Measurements from ENCODE around the gene POLR2M. TPM values are rescaled to one million over a fixed set of nuclear protein-coding genes. Genes with fewer than 3 reads are reported as not detected.
A peak's percentile ranks its signal among the peaks of the same experiment; 100 is the strongest.

The POLR2M gene
- polyA plus RNA-seq (2013, experiment 1 of 2; ENCODE audit: insufficient read length), result 30.4 TPM
- 34.0 TPM for polyA plus RNA-seq (2013, experiment 2 of 2; ENCODE audit: insufficient read length)

DNA sequence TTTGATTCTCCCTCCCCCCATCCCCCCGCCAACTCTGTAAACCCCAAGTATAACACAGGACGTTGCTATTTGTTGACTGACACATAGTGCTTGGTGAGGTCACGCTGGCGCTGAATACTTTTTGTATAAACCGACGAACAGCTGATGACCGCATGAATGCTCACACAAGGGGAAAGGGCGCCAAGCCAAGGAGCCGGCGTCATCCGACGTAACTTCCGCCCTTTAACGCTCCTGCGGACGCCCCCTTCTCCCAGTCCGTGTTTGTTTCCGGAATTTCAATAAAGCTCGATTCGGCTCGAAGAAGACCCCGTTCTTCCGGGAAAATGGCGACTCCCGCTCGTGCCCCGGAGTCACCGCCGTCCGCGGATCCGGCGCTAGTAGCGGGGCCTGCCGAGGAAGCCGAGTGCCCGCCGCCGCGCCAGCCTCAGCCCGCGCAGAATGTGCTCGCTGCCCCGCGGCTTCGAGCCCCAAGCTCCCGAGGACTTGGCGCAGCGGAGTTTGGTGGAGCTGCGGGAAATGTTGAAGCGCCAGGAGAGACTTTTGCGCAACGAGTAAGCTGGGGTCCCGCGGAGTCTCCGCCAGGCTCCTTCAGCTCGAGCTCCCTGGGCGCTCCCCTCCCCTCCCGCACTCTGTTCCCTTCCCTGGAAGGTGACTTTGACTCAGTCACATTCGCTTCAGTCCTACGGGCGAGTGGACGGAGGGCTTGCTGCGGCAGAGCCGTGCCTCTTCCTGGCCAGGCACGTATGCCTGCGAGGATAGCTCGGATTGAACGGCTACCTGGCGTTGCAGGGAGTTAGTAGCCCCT is at the start of gene POLR2M:
Gene POLR2M (plus strand): TSS at position 310 of the 805 bp plus-strand sequence. CDS start 129 bp downstream, at position 439.
- peak; percentile 99 for DNase-seq

DNA sequence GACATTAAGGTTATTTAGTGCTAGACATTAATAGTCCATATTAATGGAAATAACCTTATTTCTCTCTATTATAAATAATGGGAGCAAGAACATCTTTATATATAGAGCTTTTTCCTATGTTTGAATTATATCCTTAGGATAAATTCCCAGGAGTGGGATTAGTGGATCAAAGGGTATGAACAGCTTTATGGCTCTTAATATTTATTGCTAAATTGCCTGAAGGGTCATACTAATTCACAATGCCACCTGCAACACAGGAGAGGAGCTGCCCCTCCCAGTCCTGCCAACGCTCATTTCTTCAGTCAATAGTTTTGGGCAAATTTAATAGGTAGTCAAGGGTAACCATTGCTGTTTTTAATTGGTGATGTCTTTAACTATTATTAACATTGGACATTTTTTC is 48.9 kb upstream of the POLR2M start:
- DNase-seq, result no peak

DNA sequence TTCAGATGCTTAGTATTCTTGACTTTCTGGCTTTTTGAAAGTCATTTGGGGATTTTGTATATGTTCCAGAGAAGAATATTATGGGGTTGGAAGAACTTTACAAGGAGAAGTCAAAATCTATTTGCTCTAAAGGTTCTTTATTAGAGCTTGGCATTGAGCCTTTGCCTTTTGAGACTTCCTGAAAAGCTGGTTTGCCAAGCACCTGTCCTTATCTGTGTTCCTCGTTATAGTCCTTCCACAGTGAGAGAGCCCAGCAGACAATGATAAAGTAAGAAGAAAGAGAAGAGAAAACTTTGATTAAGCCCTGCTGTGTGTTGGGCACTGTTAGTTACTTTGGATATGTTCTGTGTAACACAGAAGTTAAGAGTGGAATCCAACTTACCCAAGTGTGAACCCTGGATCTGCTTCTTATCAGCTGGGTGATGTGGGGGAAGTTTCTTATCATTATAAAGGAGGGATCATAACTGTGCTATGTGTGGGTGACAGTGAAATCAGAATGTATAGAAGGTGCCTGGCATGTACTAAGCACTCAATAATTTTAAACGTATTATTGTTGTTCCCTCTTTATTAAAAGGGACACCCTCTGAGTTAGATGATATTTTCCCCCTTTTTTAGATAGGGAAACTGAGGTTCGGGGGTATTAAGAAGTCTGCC is 44.3 kb upstream of the POLR2M start:
- no peak for DNase-seq

DNA sequence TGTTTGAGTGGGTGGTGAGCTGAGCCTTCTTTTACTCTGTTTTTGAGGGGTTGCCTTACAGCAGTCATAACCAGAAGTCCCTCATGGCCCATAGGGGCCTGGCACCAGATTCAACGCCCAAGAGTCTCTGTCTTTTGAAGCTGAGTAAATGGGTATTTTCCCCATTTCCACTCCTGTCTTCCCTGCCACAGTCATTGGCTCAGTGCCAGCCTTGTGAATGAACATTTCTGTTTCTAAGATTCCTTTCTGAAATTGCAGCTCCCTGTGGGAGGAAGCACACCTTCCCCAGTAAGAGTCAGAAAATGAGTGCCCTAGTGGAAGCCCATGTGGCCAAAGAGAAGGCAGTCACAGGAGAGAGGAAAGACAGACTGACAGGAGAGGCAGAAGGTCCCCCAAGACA is 43.7 kb upstream of the POLR2M start:
- no peak for DNase-seq

DNA sequence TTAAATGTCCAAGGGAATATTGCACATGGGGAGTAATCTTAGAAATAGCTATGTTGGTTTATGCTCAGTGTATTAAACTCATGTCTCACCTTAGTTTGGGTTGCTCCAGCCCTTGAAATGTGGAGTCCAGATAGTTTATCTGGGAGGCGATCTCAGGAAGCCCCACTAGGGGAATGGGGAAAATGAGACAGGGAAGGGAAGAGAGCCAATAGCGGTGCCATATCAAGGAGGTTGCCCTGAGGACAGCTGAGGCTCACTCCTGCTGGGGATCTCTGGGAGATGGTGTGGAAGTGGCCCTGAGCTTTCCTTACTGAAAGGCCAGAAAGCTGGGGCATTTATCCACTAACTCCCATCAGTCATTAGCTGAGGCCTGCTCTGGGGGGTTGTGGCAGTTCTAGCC is 43.3 kb upstream of the POLR2M start:
- DNase-seq, result no peak

DNA sequence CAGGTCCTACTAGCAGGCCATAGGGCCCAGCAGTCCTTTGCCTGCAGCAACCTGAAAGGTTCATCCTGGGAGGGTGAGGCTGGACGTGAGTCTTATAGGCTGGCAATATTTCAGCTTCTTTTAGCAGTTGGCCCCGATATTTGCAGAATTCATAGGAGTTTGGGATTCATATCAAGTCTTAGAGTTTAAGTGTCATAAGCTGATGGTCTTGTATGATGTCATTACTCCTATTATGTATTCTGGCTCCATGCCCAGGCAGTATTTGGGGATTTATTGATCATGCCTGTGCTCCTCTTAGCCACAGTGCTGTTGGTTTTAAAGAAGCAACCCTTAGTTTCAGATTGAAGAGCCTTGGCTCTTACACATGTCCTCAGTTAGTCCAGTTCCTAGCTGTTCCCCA is 41.3 kb upstream of the POLR2M start:
- DNase-seq, result no peak

DNA sequence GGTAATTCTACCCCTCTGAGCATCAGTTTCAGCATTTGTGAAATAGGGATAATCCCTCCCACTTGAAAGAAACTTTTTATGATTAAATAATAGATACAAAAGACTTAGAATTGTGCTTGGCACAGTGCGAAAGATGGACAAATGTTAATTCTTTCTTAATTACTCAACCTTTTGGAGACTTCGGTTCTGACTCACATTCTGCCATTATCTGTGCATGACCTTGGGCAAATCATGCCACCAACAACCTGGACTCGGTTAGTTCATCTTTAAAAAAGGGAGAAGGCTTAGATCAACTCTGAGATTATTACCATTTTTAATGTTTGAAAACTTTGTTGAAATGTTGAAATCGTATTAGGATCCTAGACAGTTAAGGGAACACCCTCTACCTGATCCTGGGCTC is 40.6 kb upstream of the POLR2M start:
- no peak for DNase-seq

DNA sequence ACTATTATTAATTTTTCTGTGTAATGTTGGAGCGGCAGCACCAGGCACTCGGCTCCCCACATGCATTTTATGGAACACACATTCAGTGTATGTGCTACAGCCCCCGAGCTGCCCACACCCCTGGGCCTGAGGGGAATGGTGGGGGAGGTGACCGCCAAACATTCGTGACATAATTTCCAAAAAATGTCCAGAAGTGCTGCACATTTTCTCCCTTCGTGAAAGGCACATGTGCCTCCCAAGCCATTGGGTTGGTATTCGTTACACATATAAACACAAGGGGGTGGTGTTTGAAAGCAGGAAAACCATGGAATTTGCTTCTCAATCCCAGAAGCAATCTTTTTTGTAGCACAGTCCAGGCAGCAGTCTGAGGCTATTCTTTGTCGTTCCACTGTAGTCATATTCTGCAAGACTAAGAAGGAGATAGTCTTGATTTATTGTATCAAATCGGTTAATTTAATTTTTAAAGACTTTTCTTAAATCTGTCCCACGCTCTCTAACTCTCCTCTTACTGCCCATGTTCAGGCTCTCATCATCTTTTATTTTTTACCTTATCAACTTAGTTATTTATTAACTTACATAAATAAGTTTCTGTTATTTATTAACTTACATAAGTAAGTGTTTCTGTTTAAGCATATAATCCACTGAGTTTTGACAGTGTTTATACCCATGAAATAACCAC is 39.2 kb upstream of the POLR2M start:
- DNase-seq, result peak; percentile 81

DNA sequence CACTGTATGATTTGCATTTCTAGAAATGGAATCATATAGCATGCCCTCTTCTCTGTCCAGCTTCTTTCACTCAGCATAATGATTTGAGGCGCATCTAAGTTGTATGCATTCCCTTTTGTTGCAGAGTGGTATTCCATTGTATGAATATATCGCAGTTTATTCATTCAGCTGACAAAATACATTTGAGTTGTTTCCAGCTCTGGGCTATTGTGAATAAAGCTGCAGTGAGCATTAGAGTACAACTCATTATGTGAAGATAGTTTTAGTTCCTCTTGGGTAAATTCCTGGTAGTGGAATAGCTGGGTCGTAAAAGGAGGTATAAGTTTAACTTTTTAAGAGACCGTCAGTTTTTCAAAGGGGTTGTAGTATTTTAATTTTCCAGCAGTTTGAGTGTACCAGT is 38.5 kb upstream of the POLR2M start:
- no peak for DNase-seq

DNA sequence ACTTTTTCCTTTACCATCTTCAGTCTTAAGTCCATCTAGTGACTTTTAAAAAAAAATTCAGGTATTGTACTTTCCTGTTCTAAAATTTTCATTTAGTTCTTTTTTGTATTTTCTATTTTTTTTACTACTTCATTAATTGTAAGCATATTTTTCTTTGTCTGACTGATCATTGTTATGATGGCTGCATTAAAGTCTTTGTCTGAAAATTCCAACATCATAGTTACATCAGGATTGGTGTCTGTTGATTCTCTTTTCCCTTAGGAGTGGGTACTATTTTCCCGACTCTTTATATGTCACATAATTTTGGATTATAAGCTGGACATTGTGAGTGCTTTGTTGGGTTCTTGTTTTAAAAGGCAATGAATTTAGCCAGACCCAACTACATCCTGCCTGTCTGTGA is 34.9 kb upstream of the POLR2M start:
- DNase-seq, result peak; percentile 20

DNA sequence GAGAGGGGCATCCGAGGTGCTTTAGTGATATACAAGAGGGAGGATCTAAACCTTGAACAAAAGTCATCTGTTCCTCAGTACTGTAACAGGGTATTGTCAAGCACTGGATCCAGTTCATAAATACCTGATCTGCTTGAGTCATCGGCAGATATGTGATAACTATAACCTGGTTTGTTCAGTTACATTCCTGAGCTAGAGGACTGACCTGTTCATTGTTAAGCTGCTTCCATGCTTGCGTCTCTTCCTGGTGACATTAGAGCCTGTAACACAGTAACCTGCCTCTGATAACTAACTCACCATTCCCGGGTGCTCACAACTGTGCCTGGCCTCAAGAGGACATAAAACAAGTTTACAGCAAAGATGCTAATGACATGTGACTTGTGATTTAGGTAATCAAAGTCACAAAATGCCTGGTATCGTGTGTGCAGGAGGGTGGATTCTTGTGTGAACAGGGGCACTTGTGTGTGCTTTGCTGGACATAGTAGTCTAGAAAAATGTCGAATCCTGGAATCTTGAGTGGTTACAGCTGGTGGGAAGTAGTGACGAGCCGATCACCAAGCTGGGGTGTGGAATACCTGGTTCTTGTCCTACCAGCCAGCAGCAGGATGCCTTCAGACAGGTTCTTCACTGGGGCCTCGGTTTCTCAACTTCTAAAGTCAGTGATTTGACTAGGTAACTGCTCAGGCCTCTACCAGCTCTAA is 30.9 kb upstream of the POLR2M start:
- no peak for DNase-seq

DNA sequence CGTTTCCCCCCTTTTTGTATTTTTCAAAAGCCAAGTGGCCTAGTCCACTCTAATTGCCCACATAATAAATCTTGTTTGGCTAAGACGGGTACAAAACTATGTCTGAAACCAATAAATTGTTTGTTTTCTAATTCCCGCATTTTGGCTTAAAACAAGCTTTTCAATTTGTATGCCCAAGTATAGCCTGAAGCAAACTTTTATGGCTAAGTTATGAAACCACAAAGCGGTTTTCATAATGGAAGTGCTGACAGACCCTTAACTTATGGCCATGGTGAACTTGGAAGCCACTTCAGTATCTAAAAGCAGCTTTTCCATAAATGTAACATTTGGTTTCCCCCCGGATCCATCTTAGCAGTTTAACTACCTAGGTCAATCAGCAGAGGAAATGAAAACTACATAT is 29.9 kb upstream of the POLR2M start:
- DNase-seq, result peak; percentile 51

DNA sequence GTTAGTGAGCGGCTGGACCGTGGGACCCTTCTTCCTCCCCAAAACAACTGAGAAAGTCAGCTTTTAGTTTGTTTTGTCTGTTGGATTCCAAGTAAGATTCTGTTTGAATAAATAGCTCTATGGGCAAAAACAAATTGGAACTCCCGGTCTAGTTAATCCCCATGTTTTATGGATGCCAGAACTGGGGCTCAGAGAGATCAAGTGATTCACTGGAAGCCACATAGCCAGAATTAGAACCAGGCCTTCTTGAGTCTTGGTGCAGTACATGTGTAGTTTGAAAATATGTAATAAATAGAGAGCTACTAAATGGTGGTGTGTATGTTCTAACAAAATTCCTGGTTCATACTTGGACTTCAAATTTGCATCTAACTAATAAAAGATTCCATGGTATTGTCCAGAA is 29.3 kb upstream of the POLR2M start:
- DNase-seq, result peak; percentile 15

DNA sequence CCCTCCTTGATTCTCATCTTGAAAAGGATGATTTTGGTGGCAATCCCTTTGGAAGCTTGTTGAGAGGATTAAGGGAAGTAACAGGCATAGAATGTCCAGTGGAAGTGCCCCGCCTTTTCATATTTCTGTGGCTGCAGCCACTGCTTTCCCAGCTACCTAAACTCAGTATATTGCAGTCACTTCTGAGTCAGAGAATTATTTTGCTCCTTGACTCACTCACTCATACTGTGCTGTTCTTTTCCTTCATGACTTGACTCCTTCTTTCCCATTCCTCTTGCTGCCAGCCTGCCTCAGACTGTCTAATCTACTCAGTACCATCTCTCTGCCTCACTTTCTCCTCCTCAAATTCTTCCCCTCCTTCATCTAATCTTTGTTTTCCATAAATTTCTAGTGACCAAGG is 26.5 kb upstream of the POLR2M start:
- DNase-seq, result peak; percentile 63

DNA sequence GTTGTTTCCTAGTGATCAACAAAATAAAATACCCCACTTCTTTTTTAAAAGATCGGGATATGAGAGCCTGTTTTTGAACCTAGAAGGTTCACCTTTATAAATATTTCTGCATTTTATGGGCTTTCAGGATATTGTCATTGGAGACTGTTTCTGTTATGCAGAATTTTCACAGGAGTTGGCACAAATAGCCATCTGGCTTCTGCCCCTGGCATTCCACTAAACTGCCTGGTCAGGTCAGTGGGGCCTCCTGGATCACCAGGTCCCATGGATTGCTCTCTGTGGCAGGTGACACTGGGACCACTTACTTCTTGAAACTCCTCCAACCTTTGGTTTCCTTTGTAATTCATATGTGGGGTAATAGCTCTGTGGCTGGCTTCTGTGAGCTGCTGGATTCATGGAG is 25.5 kb upstream of the POLR2M start:
- DNase-seq, result no peak

DNA sequence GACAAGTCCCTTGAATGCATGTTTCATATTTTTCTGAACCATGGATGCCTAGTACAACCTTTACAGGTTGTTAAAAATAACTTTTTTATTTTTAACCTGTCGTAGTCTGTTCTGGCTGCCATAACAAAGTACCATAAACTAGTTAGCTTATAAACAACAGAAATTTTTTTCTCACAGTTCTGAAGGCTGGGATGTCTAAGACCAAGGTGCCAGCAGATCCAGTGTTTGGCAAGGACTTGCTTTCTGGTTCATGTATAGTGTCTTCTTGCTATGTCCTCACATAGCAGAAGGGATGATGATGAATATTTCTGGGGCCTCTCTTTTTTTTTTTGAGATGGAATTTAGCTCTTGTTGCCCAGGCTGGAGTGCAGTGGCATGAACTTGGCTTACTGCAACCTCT is 23.0 kb upstream of the POLR2M start:
- DNase-seq, result no peak

DNA sequence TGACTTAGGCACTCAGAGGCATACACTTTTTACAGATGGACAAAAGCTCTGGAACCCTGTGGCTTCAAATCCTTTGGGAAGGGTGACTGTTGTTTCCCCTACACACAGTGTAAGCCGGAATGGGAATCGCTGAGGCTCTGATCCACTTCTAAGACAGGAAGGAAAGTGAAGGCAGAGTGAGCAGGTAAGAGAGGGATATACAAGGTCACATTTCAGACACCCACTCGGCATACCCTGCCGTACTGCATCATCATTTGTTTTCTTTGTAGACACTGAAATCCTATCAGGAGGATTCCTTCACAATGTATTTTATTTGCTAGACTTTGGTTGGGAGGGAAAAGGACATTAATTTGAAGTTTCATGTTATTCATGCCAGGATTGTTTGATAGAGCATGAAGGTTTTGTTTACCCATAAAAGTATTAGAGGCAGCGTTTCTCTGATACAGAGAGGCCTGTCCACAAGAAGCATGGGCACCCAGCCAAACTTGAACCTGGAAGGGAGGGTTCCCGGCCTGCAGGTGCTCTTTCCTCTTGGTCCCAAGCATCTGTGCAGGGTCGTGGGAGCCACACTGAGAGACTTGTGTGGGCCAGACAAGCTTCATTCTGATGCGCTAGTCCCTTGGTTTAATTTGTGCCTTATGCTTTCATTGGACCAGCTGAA is 21.9 kb upstream of the POLR2M start:
- DNase-seq, result no peak

DNA sequence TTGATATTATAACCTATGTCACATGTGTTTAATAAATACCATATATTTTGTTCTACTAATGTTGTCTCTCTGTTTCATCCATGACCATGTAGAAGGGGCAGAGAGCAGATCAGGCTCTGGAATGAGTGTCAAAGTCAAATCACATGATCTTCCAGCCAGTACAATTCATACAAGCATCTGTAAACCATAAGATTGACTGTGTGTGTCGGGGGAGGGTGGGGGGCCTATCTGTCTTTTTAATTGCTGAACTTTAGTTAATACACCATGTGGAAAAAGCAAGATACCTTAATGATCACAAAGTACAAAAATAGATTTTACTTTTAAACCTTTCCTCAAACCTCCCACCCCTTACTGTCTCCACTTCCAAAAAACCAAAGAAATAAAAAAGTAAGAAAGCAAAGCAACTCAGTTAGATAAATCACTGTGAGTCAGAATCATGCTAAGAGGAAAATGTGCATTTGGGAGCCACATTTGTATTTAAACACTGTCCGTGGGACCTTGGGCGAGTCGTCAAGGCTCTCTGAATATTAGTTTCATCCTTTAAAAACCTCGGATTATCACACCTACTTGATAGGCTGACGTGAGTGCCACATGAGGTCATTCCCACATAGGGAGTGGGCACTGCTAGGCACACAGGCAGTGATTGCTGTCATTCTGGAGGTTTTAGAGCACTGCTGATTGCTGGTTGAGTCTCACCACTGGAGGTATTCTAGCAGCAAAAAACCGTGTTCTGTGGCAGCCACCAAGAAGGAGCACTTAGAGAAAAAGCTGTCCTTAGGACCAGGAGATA is 21.0 kb upstream of the POLR2M start:
- DNase-seq, result peak; percentile 27

DNA sequence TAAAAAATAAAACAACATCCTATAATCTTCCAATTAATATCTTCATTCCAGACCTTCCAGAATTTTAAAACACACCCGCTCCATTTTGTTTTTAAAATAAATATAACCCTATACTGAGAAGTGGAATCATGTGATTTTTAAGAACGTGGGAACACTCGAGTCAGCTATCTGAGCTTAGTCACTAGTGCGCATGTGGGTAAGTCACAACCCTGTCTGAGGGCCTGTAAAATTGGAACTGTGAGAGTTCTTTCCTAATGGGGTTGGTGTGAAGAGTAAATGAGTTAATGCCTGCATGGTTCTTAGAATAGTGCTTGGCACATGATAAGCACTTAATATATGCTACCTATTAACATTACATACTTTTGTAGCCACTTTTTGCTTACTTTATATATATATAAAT is 19.9 kb upstream of the POLR2M start:
- no peak for DNase-seq

DNA sequence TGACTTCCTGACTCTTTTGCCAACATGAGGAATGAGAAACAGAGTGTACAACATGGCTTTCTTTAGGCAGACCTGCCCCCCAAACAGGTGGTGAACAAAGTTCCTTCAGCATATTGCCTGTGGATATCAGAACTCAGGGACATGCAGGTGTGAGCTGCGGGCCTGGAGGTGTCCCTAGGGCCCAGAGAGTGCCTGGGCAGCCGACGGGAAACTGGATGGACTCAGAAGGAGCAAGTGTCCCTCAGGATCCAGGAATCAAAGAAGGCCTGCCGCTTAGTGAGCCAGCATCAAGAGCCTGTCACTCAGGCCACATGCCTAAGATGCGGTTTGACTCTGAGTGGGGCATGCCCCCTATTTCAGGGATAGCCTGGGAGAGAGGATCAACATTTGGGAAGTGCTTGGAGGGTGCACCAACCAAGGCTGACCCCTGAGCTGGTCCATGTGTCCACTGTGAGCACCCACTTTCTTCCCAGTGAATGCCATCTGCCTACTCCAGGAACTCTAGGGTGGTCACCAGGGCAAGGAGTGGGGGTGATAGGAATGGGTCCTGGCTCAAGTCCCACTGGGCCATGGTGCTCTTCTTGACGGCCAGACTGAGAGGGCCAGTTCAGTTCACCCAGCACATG is 16.1 kb upstream of the POLR2M start:
- no peak for DNase-seq

DNA sequence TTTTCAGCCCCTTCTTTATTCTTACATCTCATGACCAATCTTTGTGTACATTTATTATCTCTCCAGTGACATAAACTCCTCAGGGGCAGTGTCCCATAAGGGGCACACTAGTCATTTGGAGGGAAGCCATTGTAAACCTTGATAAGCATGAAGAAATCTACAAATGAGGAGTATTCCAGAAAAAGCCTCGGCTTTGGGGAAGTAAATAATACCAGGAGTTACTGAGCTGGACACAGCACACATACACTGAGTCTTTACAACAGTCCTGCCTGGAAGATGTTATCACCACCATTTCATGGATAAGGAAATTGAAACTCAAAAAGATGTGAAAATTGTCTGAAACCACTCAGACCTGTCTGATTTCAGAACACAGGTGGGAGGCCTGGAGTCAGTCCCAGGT is 15.4 kb upstream of the POLR2M start:
- no peak for DNase-seq
